ENCODE measurements around the gene GSE1. TPM values are rescaled to one million over a fixed set of nuclear protein-coding genes. Genes with fewer than 3 reads are reported as not detected.

The GSE1 gene
- total and polyA plus RNA-seq, 9 of the 15 experiments (the other 6 are each of a cell fraction or from before 2014, with no cell fraction given) = 12.2 to 244 (median 57.9) TPM

DNA sequence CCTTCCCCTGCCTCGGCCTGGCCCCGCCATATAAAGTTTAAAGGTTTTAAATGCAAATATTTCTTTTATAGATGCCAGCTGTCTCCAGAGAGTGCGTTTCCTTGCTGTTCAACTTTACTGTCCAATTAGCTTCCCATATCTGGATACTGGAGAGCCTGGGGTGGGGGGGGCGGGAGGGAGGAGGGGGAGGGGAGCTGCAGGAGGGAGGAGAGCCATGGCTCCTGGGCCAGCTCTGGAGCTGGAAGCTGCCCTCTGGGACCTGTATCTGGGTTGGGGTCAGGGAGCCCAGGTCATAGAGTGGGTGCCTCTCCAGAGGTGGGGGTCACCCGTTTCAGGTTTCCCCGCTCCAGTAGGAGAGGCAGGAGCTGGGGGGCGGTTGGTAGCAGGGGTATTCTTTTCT is 6.2 kb upstream of the GSE1 start:
- Histone ChIP-seq H3K9me3 (replicated peaks; ENCODE audit: control insufficient read depth, insufficient read depth, low read depth, low read length) (peaks cover 2% of the 10 kb centered on the region; the same call in 1 of the 2 replicates), H3K36me3 (ENCODE audit: control insufficient read depth, insufficient read depth, low read length) (peaks cover 61% of the 10 kb centered on the region), H4K20me1 (replicated peaks; ENCODE audit: control insufficient read depth, insufficient read depth, low read length) (peaks cover 83% of the 10 kb centered on the region), H3K4me3 (no peak overlapping the region), H3K4me1 (replicated peaks in 1 of 2; ENCODE audit: control insufficient read depth in 2 of 2, insufficient read depth in 2 of 2, low read length in 2 of 2) (peaks cover 83% of the 10 kb centered on the region in 2 experiments), H3K4me2 (ENCODE audit: insufficient read depth, low read length) (peak overlapping the region; percentile 25), H3K79me2 (ENCODE audit: control insufficient read depth, insufficient read depth, low read length) (peaks cover 97% of the 10 kb centered on the region), H3K27ac (ENCODE audit: extremely low read depth, low read depth, low read length) (peak overlapping the region; percentile 74; the same call in 1 of the 3 replicates), H3K9me1 (ENCODE audit: control insufficient read depth, insufficient read depth, low read length) (peaks cover 21% of the 10 kb centered on the region), H2AFZ (ENCODE audit: low read depth, low read length) (no peak overlapping the region), H3K9ac (ENCODE audit: insufficient read depth in 1 of 2, low read depth in 2 of 2, low read length in 2 of 2) (peak overlapping the region in 1 of 2 experiments; percentile 84; a peak in 2 of 4 replicates), H3K27me3 (ENCODE audit: control insufficient read depth in 2 of 2, insufficient read depth in 2 of 2, low read length in 2 of 2) (no peaks in the 10 kb centered on the region)
- intact Hi-C loops (cut with micrococcal nuclease) = loop anchor here (1.0 kb wide), 1 partner anchor 116 kb away; no protein-coding TSS in a partner anchor
- peak in 2 of 4 experiments; percentile 41 to 46 for DNase-seq (ENCODE audit: extremely low read depth in 1 of 4, low spot score in 3 of 4)
- 29% methylated on average over 6 of the region's 7 CpGs for WGBS (ENCODE audit: insufficient coverage, low coverage, missing lambda C conversion rate)
- BruUV-seq (replicated peaks) = no TSS peak
- no peak for FAIRE-seq
- ChIA-PET POLR2A (interaction anchor here (0.5 to 2.5 kb wide), 6 partner anchors 31 to 273 kb away, joined by 3 to 9 read pairs (median 3); no protein-coding TSS in a partner anchor), CTCF (ENCODE audit: low intra/inter-chr PET ratio) (interaction anchor here (1.0 kb wide), 2 partner anchors 41 to 166 kb away, joined by 4 to 5 read pairs; no protein-coding TSS in a partner anchor)
- in situ Hi-C loops (cut with MboI) = loop anchor here (5.0 kb wide), 1 partner anchor 165 kb away; no protein-coding TSS in a partner anchor
- no peak for ATAC-seq
- no peak for TF ChIP-seq SP1 (CRISPR knock-in tag; IDR thresholded peaks at IDR 0.05)
- no peak for TF ChIP-seq CBX8 (IDR thresholded peaks at IDR 0.05; ENCODE audit: borderline replicate concordance, extremely low read depth, low read depth, low read length, poor library complexity, severe bottlenecking)
- no peak for TF ChIP-seq HSF4 (CRISPR knock-in tag; IDR thresholded peaks at IDR 0.05; ENCODE audit: borderline replicate concordance)
- TF ChIP-seq POLR2G (IDR thresholded peaks at IDR 0.05; ENCODE audit: low read depth, low read length) = peak; percentile 3; the same call in 1 of the 2 replicates
- TF ChIP-seq, protein P1, sequence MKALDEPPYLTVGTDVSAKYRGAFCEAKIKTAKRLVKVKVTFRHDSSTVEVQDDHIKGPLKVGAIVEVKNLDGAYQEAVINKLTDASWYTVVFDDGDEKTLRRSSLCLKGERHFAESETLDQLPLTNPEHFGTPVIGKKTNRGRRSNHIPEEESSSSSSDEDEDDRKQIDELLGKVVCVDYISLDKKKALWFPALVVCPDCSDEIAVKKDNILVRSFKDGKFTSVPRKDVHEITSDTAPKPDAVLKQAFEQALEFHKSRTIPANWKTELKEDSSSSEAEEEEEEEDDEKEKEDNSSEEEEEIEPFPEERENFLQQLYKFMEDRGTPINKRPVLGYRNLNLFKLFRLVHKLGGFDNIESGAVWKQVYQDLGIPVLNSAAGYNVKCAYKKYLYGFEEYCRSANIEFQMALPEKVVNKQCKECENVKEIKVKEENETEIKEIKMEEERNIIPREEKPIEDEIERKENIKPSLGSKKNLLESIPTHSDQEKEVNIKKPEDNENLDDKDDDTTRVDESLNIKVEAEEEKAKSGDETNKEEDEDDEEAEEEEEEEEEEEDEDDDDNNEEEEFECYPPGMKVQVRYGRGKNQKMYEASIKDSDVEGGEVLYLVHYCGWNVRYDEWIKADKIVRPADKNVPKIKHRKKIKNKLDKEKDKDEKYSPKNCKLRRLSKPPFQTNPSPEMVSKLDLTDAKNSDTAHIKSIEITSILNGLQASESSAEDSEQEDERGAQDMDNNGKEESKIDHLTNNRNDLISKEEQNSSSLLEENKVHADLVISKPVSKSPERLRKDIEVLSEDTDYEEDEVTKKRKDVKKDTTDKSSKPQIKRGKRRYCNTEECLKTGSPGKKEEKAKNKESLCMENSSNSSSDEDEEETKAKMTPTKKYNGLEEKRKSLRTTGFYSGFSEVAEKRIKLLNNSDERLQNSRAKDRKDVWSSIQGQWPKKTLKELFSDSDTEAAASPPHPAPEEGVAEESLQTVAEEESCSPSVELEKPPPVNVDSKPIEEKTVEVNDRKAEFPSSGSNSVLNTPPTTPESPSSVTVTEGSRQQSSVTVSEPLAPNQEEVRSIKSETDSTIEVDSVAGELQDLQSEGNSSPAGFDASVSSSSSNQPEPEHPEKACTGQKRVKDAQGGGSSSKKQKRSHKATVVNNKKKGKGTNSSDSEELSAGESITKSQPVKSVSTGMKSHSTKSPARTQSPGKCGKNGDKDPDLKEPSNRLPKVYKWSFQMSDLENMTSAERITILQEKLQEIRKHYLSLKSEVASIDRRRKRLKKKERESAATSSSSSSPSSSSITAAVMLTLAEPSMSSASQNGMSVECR (CRISPR knock-in tag; IDR thresholded peaks at IDR 0.05) = no peak; the same call in 1 of the 2 replicates
- TF ChIP-seq, protein P2, sequence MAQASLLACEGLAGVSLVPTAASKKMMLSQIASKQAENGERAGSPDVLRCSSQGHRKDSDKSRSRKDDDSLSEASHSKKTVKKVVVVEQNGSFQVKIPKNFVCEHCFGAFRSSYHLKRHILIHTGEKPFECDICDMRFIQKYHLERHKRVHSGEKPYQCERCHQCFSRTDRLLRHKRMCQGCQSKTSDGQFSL (CRISPR knock-in tag; IDR thresholded peaks at IDR 0.05) = peak; percentile 57; the same call in 1 of the 2 replicates
- TF ChIP-seq, protein P2 (tag; IDR thresholded peaks at IDR 0.05) = peak in 1 of 2 experiments; percentile 84; a peak in 2 of 4 replicates
- TF ChIP-seq MTA1 (IDR thresholded peaks at IDR 0.05; ENCODE audit: borderline replicate concordance) = no peak
- TF ChIP-seq, protein P3, sequence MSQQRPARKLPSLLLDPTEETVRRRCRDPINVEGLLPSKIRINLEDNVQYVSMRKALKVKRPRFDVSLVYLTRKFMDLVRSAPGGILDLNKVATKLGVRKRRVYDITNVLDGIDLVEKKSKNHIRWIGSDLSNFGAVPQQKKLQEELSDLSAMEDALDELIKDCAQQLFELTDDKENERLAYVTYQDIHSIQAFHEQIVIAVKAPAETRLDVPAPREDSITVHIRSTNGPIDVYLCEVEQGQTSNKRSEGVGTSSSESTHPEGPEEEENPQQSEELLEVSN (IDR thresholded peaks at IDR 0.05; ENCODE audit: borderline replicate concordance in 1 of 2, extremely low read depth in 1 of 2, insufficient read depth in 1 of 2, insufficient read length in 1 of 2, low read depth in 1 of 2, low read length in 1 of 2, poor library complexity in 1 of 2, severe bottlenecking in 1 of 2) = no peak
- no peak for TF ChIP-seq NUFIP1 (IDR thresholded peaks at IDR 0.05; ENCODE audit: partially characterized antibody)
- no peak for TF ChIP-seq CBX5 (IDR thresholded peaks at IDR 0.05; ENCODE audit: borderline replicate concordance, low read depth)
- no peak for TF ChIP-seq NR3C1 (CRISPR knock-in tag; IDR thresholded peaks at IDR 0.05)
- no peak for TF ChIP-seq NCOA2 (IDR thresholded peaks at IDR 0.05; ENCODE audit: partially characterized antibody in 2 of 2)
- TF ChIP-seq MCM5 (IDR thresholded peaks at IDR 0.05; ENCODE audit: low read depth) = no peak
